HepG2 (cell line): ENCODE results near the gene LSMEM2. TPM values are rescaled to one million over a fixed set of nuclear protein-coding genes. Genes with fewer than 3 reads are reported as not detected.

Experiments used
- ATAC-seq: fragments of 200-7000 bp; cut with Tn5 transposase; 3 replicates; pipeline ENCODE4 v1.9.1; 2020; ENCODE audit warnings: mild to moderate bottlenecking, moderate library complexity
- BruUV-seq: library from RNA; stranded (reverse); fragments of 400-500 nt; replicated peaks from 2 replicates; lab custom pipeline; 2021; lab: Mats Ljungman, UMichigan
- CTCF ChIA-PET: fragments of 300-600 bp; formaldehyde crosslinking; extraction: SDS; loops from one replicate; lab custom pipeline; 2021; ENCODE audit warnings: low total read pairs, inconsistent platforms, low intra/inter-chr PET ratio; lab: Yijun Ruan, JAX
- POLR2A ChIA-PET: fragments of 350-600 bp; sonication (Branson Sonifier 250); formaldehyde crosslinking; loops from one replicate; lab custom pipeline; 2020; ENCODE audit warnings: antibody characterized with exemption, inconsistent platforms; lab: Yijun Ruan, JAX
- DNase-seq: peaks from one replicate; pipeline ENCODE4 v3.0.0-alpha.2; 2015; ENCODE audit warnings: low spot score
- FAIRE-seq: peaks from 3 replicates; lab custom pipeline; 2011; peaks lifted over from hg19 to GRCh38; lab: Jason Lieb, UNC
- H2AFZ ChIP-seq: one replicate; pipeline ENCODE4 v1.6.1; 2011; ENCODE audit warnings: low read length, inconsistent platforms
- H3K27ac ChIP-seq: fragments of 300-600 bp; 3 replicates; pipeline ENCODE4 v1.8.0; 2011; ENCODE audit warnings: mixed run types, mild to moderate bottlenecking, mixed read lengths, low read length, inconsistent platforms; ENCODE audit not compliant: insufficient read depth; ENCODE audit errors: extremely low read length
- H3K27me3 ChIP-seq, 2 experiments: fragments of 200-600 bp in 1 of 2; 2 replicates in 1 of 2; 3 replicates in 1 of 2; pipeline versions ENCODE4 v1.6.0 to v1.8.0; 2011; ENCODE audit warnings: low read length in 2 of 2, mild to moderate bottlenecking in 2 of 2, moderate library complexity in 2 of 2, inconsistent platforms in 1 of 2; ENCODE audit not compliant: insufficient read depth in 2 of 2, control insufficient read depth in 1 of 2
- H3K36me3 ChIP-seq, 2 experiments: fragments of 200-600 bp in 1 of 2; replicated peaks in 1 of 2; 2 replicates in 1 of 2; 3 replicates in 1 of 2; pipeline versions ENCODE4 v1.5.1 to v1.8.0; 2011; ENCODE audit warnings: low read length in 2 of 2, inconsistent platforms in 1 of 2; ENCODE audit not compliant: insufficient read depth in 2 of 2, control insufficient read depth in 1 of 2
- H3K4me1 ChIP-seq: 2 replicates; pipeline ENCODE4 v1.5.1; 2012; ENCODE audit warnings: low read length, inconsistent platforms; ENCODE audit not compliant: insufficient read depth
- H3K4me2 ChIP-seq: 2 replicates; pipeline ENCODE4 v1.6.0; 2011; ENCODE audit warnings: low read depth, low read length, inconsistent platforms
- H3K4me3 ChIP-seq, 3 experiments: fragments of 200-600 bp in 1 of 3; sonication (generic), shearing (Covaris generic) in 1 of 3; replicated peaks in 1 of 3; 2 replicates each; pipeline ENCODE4 v1.5.1; 2011 to 2016; ENCODE audit warnings: low read length in 3 of 3, inconsistent platforms in 2 of 3, low read depth in 2 of 3, mild to moderate bottlenecking in 2 of 3, control low read depth in 1 of 3, mixed read lengths in 1 of 3; ENCODE audit not compliant: insufficient read depth in 1 of 3
- H3K79me2 ChIP-seq: one replicate; pipeline ENCODE4 v1.6.1; 2011; ENCODE audit warnings: low read length, inconsistent platforms; ENCODE audit not compliant: insufficient read depth
- H3K9ac ChIP-seq: 2 replicates; pipeline ENCODE4 v1.6.0; 2011; ENCODE audit warnings: mild to moderate bottlenecking, low read depth, low read length, inconsistent platforms; ENCODE audit not compliant: insufficient read depth
- H3K9me3 ChIP-seq: 2 replicates; pipeline ENCODE4 v1.5.1; 2012; ENCODE audit warnings: mild to moderate bottlenecking, low read length
- H4K20me1 ChIP-seq: 2 replicates; pipeline ENCODE4 v1.6.0; 2011; ENCODE audit warnings: inconsistent platforms, mild to moderate bottlenecking, low read length, moderate library complexity; ENCODE audit not compliant: insufficient read depth
- BRCA1 ChIP-seq: sonication (generic); formaldehyde crosslinking; IDR thresholded peaks from 2 replicates; pipeline ENCODE4 v1.4.0; 2020; ENCODE audit warnings: missing genetic modification reagents
- DNMT3B ChIP-seq: conservative IDR thresholded peaks from 2 replicates; pipeline ENCODE4 v1.6.1; 2016; ENCODE audit warnings: missing biosample characterization, control low read depth
- FOSL2 ChIP-seq: sonication (generic); formaldehyde crosslinking; IDR thresholded peaks from 2 replicates; pipeline ENCODE4 v1.4.0; 2020; ENCODE audit warnings: missing genetic modification reagents
- FOXA1 ChIP-seq, 2 experiments: fragments of 450-650 bp in 1 of 2; sonication (generic) in 1 of 2; formaldehyde crosslinking in 1 of 2; IDR thresholded peaks; 2 replicates each; pipeline versions ENCODE4 v1.4.0 to v1.6.1; 2016 to 2020; ENCODE audit warnings: missing genetic modification reagents in 1 of 2
- FOXC1 ChIP-seq: sonication (generic); formaldehyde crosslinking; IDR thresholded peaks from 2 replicates; pipeline ENCODE4 v1.8.0; 2022; ENCODE audit warnings: mild to moderate bottlenecking, missing genetic modification reagents, borderline replicate concordance
- HHEX ChIP-seq: IDR thresholded peaks from 2 replicates; pipeline ENCODE4 v1.6.1; 2016; ENCODE audit warnings: control low read depth
- HNF4G ChIP-seq, 2 experiments: sonication (generic) in 1 of 2; formaldehyde crosslinking in 1 of 2; IDR thresholded peaks; 2 replicates each; pipeline versions ENCODE4 v1.4.0 to v1.6.1; 2011 to 2020; ENCODE audit warnings: borderline replicate concordance in 2 of 2, low read depth in 2 of 2, mild to moderate bottlenecking in 2 of 2, low read length in 1 of 2, missing genetic modification reagents in 1 of 2, moderate library complexity in 1 of 2
- JUND ChIP-seq: sonication (generic); formaldehyde crosslinking; IDR thresholded peaks from 2 replicates; pipeline ENCODE4 v1.8.0; 2022; ENCODE audit warnings: mild to moderate bottlenecking, missing genetic modification reagents
- KAT8 ChIP-seq: IDR thresholded peaks from 2 replicates; pipeline ENCODE4 v1.6.1; 2016; ENCODE audit warnings: missing genetic modification reagents, missing compliant biosample characterization
- KDM5B ChIP-seq: sonication (generic); formaldehyde crosslinking; IDR thresholded peaks from 2 replicates; pipeline ENCODE4 v1.4.0; 2020; ENCODE audit warnings: missing genetic modification reagents, mild to moderate bottlenecking, borderline replicate concordance
- MXD3 ChIP-seq: IDR thresholded peaks from 2 replicates; pipeline ENCODE4 v1.6.1; 2016; ENCODE audit warnings: mild to moderate bottlenecking, missing biosample characterization, missing genetic modification reagents
- PAWR ChIP-seq: sonication (generic); formaldehyde crosslinking; IDR thresholded peaks from 2 replicates; pipeline ENCODE4 v1.4.0; 2020; ENCODE audit warnings: missing genetic modification reagents, mild to moderate bottlenecking, borderline replicate concordance
- PCBP2 ChIP-seq: fragments of 200-400 bp; formaldehyde crosslinking; optimal IDR thresholded peaks from 2 replicates; pipeline ENCODE3; 2018; ENCODE audit warnings: low read length, low read depth; ENCODE audit not compliant: poor library complexity, severe bottlenecking
- POLR2AphosphoS2 ChIP-seq: IDR thresholded peaks from 2 replicates; pipeline ENCODE4 v1.6.1; 2011; ENCODE audit warnings: low read depth, low read length, improper control_type of control experiment
- REL ChIP-seq: sonication (generic); formaldehyde crosslinking; conservative IDR thresholded peaks from 2 replicates; pipeline ENCODE4 v1.8.0; 2022; ENCODE audit warnings: mild to moderate bottlenecking, missing genetic modification reagents, moderate library complexity
- THAP11 ChIP-seq: IDR thresholded peaks from 2 replicates; pipeline ENCODE4 v1.6.1; 2016; ENCODE audit warnings: missing biosample characterization, missing genetic modification reagents
- ZFP41 ChIP-seq: sonication (generic); formaldehyde crosslinking; IDR thresholded peaks from 2 replicates; pipeline ENCODE4 v1.4.0; 2020; ENCODE audit warnings: mild to moderate bottlenecking, missing genetic modification reagents, borderline replicate concordance
- ZFX ChIP-seq: sonication (generic); formaldehyde crosslinking; IDR thresholded peaks from 2 replicates; pipeline ENCODE4 v1.4.0; 2020; ENCODE audit warnings: mild to moderate bottlenecking, low read depth, missing genetic modification reagents, moderate library complexity
- ZFYVE20 ChIP-seq: sonication (generic); formaldehyde crosslinking; IDR thresholded peaks from 2 replicates; pipeline ENCODE4 v1.8.0; 2023; ENCODE audit warnings: low read depth, mild to moderate bottlenecking, moderate library complexity, missing genetic modification reagents, borderline replicate concordance
- ZKSCAN5 ChIP-seq: sonication (generic); formaldehyde crosslinking; IDR thresholded peaks from 2 replicates; pipeline ENCODE4 v1.5.1; 2020; ENCODE audit warnings: mild to moderate bottlenecking, missing genetic modification reagents
- ZNF451 ChIP-seq: sonication (generic); formaldehyde crosslinking; IDR thresholded peaks from 2 replicates; pipeline ENCODE4 v1.5.0; 2020; ENCODE audit warnings: mild to moderate bottlenecking, missing genetic modification reagents
- ZNF501 ChIP-seq: sonication (generic); formaldehyde crosslinking; IDR thresholded peaks from 2 replicates; pipeline ENCODE4 v1.5.1; 2020; ENCODE audit warnings: mild to moderate bottlenecking, moderate library complexity, missing genetic modification reagents
- ZNF607 ChIP-seq: sonication (generic); formaldehyde crosslinking; IDR thresholded peaks from 2 replicates; pipeline ENCODE4 v1.5.1; 2020; ENCODE audit warnings: missing genetic modification reagents, mild to moderate bottlenecking, borderline replicate concordance
- ZNF713 ChIP-seq: sonication (generic); formaldehyde crosslinking; IDR thresholded peaks from 2 replicates; pipeline ENCODE4 v1.4.0; 2020; ENCODE audit warnings: mild to moderate bottlenecking, missing genetic modification reagents
- ZNF724P ChIP-seq: sonication (generic); formaldehyde crosslinking; IDR thresholded peaks from 2 replicates; pipeline ENCODE4 v1.8.0; 2022; ENCODE audit warnings: missing genetic modification reagents, borderline replicate concordance
- ZNF839 ChIP-seq: sonication (generic); formaldehyde crosslinking; IDR thresholded peaks from 2 replicates; pipeline ENCODE4 v1.4.0; 2020; ENCODE audit warnings: missing genetic modification reagents, mild to moderate bottlenecking, borderline replicate concordance
- WGBS: methylation state at CpG from one replicate; pipeline ENCODE4 v1.1.6; 2017; ENCODE audit warnings: low lambda C conversion rate; 5-methylcytosine and 5-hydroxymethylcytosine counted together
- in situ Hi-C: cut with HindIII; loops from 2 replicates; pipeline ENCODE4 v1.10.0; 2017; ENCODE audit warnings: low pct_unique_long_range_greater_than_20kb; ENCODE audit not compliant: extremely low pct_ligation_motif_present
- intact Hi-C: fragments of 100-400 bp; cut with micrococcal nuclease; formaldehyde crosslinking; loops from one replicate; pipeline ENCODE4 v1.10.0; 2022; ENCODE audit not compliant: unreplicated experiment
- polyA plus RNA-seq, 8 experiments: library from polyadenylated mRNA; depleted of rRNA in 3 of 8; stranded (reverse) in 7 of 8; unstranded in 1 of 8; fragments of >200 nt; fragmentation: Illumina TruSeq in 4 of 8; extraction: Trizol in 4 of 8; gene quantifications; 2 replicates each; pipeline versions ENCODE4 v1.2.1 to v1.2.3, GENCODE V29; 2011 to 2016; ENCODE audit warnings: low read depth in 4 of 8, missing spikeins in 1 of 8, mixed read lengths in 1 of 8; ENCODE audit not compliant: insufficient read depth in 1 of 8
- total RNA-seq, 5 experiments: library from RNA; depleted of rRNA; stranded (reverse); fragments of >200 nt; fragmentation: Illumina TruSeq; extraction: Trizol; gene quantifications; 2 replicates each; pipeline ENCODE4 v1.2.3, GENCODE V29; 2016; ENCODE audit warnings: low read depth in 1 of 5

LSMEM2 gene
- total and polyA plus RNA-seq, 2 of the 13 experiments (the other 11 are each of a cell fraction or from before 2014, with no cell fraction given), result 0.07 to 0.41 TPM

GRCh38 chr3:50245831-50246516 is 32.9 kb upstream of the LSMEM2 start:
- Histone ChIP-seq H2AFZ (no peak overlapping the region), H3K9ac (peak overlapping the region; percentile 53), H3K36me3 (peaks cover 0 to 7% of the 10 kb centered on the region in 2 experiments; a peak in 1 of 5 replicates), H3K4me1 (peaks cover 20% of the 10 kb centered on the region), H4K20me1 (no peaks in the 10 kb centered on the region), H3K79me2 (peaks cover 28% of the 10 kb centered on the region), H3K4me2 (peak overlapping the region; percentile 71), H3K27ac (peak overlapping the region; percentile 43), H3K27me3 (no peaks in the 10 kb centered on the region), H3K9me3 (no peaks in the 10 kb centered on the region), H3K4me3 (peak overlapping the region; percentile 18 to 67 (median 51); a peak in 5 of 6 replicates)
- DNase-seq, result no peak
- intact Hi-C loops, result loop anchor here (1.0 kb wide), 1 partner anchor 19 kb away; no protein-coding TSS in a partner anchor
- CTCF ChIA-PET, result interaction anchor here (1.3 to 2.5 kb wide), 5 partner anchors 11 to 54 kb away, joined by 4 to 29 read pairs (median 7); no protein-coding TSS in a partner anchor
- no TSS peak for BruUV-seq
- peak; percentile 23 for FAIRE-seq
- POLR2A ChIA-PET, result interaction anchor here (0.8 to 1.6 kb wide), 6 partner anchors 10 to 82 kb away, joined by 3 to 14 read pairs (median 4); partner anchors contain the start of genes GNAI2, IFRD2 and TUSC2
- ATAC-seq, result peak; percentile 91
- in situ Hi-C loops, result no loop called here
- 19% methylated on average over 5 of the region's 25 CpGs for WGBS
- no peak for TF ChIP-seq ZFP41 (CRISPR knock-in tag)
- TF ChIP-seq JUND (CRISPR knock-in tag), result no peak
- no peak for TF ChIP-seq BRCA1 (CRISPR knock-in tag)
- TF ChIP-seq FOXC1 (CRISPR knock-in tag), result peak; percentile 64; the same call in 1 of the 2 replicates
- TF ChIP-seq ZNF724P, result no peak
- TF ChIP-seq KAT8 (CRISPR knock-in tag), result peak; percentile 74; the same call in 1 of the 2 replicates
- TF ChIP-seq REL (CRISPR knock-in tag), result no peak
- TF ChIP-seq ZFYVE20 (CRISPR knock-in tag), result no peak
- no peak for TF ChIP-seq MXD3 (CRISPR knock-in tag)
- TF ChIP-seq ZNF839 (CRISPR knock-in tag), result no peak
- TF ChIP-seq DNMT3B (CRISPR knock-in tag), result no peak
- TF ChIP-seq FOXA1 (IDR thresholded peaks at IDR 0.05), result no peak
- no peak for TF ChIP-seq FOXA1 (CRISPR knock-in tag; IDR thresholded peaks at IDR 0.05)
- no peak; the same call in 1 of the 2 replicates for TF ChIP-seq ZFX (CRISPR knock-in tag)
- no peak for TF ChIP-seq ZNF451 (CRISPR knock-in tag)
- 0 out of 2 replicates have a peak, but pooled peaks have one; percentile 38 for TF ChIP-seq ZNF607 (CRISPR knock-in tag)
- no peak for TF ChIP-seq HNF4G (IDR thresholded peaks at IDR 0.05; ENCODE audit: borderline replicate concordance, low read depth, low read length)
- no peak for TF ChIP-seq HNF4G (CRISPR knock-in tag; IDR thresholded peaks at IDR 0.05; ENCODE audit: borderline replicate concordance, low read depth)
- no peak for TF ChIP-seq PCBP2
- 0 out of 2 replicates have a peak, but pooled peaks have one; percentile 12 for TF ChIP-seq FOSL2
- no peak for TF ChIP-seq HHEX (CRISPR knock-in tag)
- no peak for TF ChIP-seq POLR2AphosphoS2
- no peak for TF ChIP-seq ZKSCAN5 (CRISPR knock-in tag)
- no peak for TF ChIP-seq PAWR (CRISPR knock-in tag)
- peak; percentile 78 for TF ChIP-seq THAP11 (CRISPR knock-in tag)
- no peak for TF ChIP-seq ZNF713 (CRISPR knock-in tag)
- peak; percentile 43; the same call in 1 of the 2 replicates for TF ChIP-seq KDM5B (CRISPR knock-in tag)
- TF ChIP-seq ZNF501, result peak; percentile 78; the same call in 1 of the 2 replicates
